K562 (cell line): ENCODE data around the gene EGFL7. TPM values are rescaled to one million over a fixed set of nuclear protein-coding genes. Genes with fewer than 3 reads are reported as not detected.

Source experiments
- ARID1B ChIP-seq: fragments of 450-650 bp; IDR thresholded peaks from 2 replicates; pipeline ENCODE4 v1.6.1; 2016; ENCODE audit warnings: antibody characterized with exemption, mild to moderate bottlenecking, inconsistent platforms
- BACH1 ChIP-seq: fragments of 200-800 bp; sonication (Bioruptor generic); IDR thresholded peaks from 2 replicates; pipeline ENCODE4 v1.6.1; 2016; ENCODE audit warnings: missing genetic modification characterization, missing compliant biosample characterization
- BCOR ChIP-seq: fragments of 450-650 bp; IDR thresholded peaks from 2 replicates; pipeline ENCODE4 v1.6.1; 2016
- CREB1 ChIP-seq, 2 experiments: sonication (generic) in 1 of 2; formaldehyde crosslinking in 1 of 2; IDR thresholded peaks; 2 replicates each; pipeline versions ENCODE4 v1.6.1 to v1.8.0; 2012 to 2022; ENCODE audit warnings: inconsistent platforms in 1 of 2, mild to moderate bottlenecking in 1 of 2, missing genetic modification reagents in 1 of 2, moderate library complexity in 1 of 2
- HDAC2 ChIP-seq: fragments of 450-650 bp; IDR thresholded peaks from 2 replicates; pipeline ENCODE4 v1.6.1; 2016; ENCODE audit warnings: mild to moderate bottlenecking
- LCOR ChIP-seq: sonication (generic); formaldehyde crosslinking; IDR thresholded peaks from 2 replicates; pipeline ENCODE4 v1.8.0; 2022; ENCODE audit warnings: mild to moderate bottlenecking, missing genetic modification reagents
- NR0B1 ChIP-seq: fragments of 450-650 bp; IDR thresholded peaks from one replicate; pipeline ENCODE4 v1.6.1; 2018; ENCODE audit warnings: mild to moderate bottlenecking, moderate library complexity; ENCODE audit not compliant: partially characterized antibody
- RBM25 ChIP-seq: fragments of 200-400 bp; formaldehyde crosslinking; IDR thresholded peaks from 2 replicates; pipeline ENCODE4 v1.6.1; 2018; ENCODE audit warnings: low read length, low read depth, moderate library complexity; ENCODE audit not compliant: severe bottlenecking
- THAP12 ChIP-seq: fragments of 250-450 bp; sonication (Bioruptor Pico); IDR thresholded peaks from 2 replicates; pipeline ENCODE4 v1.9.0; 2021; ENCODE audit warnings: mild to moderate bottlenecking, inconsistent platforms
- ZNF584 ChIP-seq: fragments of 200-800 bp; sonication (Bioruptor generic); IDR thresholded peaks from 2 replicates; pipeline ENCODE4 v1.6.1; 2016; ENCODE audit warnings: low read depth, mild to moderate bottlenecking, missing genetic modification characterization, missing compliant biosample characterization
- ZNF589 ChIP-seq: fragments of 200-800 bp; sonication (Bioruptor generic); IDR thresholded peaks from 2 replicates; pipeline ENCODE4 v1.6.1; 2016; ENCODE audit warnings: low read depth, missing genetic modification characterization, missing compliant biosample characterization
- ZNF79 ChIP-seq: fragments of 250-450 bp; sonication (Bioruptor Pico); IDR thresholded peaks from 2 replicates; pipeline ENCODE4 v1.4.0; 2020; ENCODE audit warnings: low read depth, mild to moderate bottlenecking, moderate library complexity
- polyA plus RNA-seq, 8 experiments: library from polyadenylated mRNA; depleted of rRNA in 4 of 8; stranded (reverse) in 5 of 8; unstranded in 3 of 8; fragments of >200 nt; fragmentation: Nextera tagmentation in 2 of 8; fragmentation: Illumina TruSeq in 1 of 8; extraction: Ambion mirVana in 2 of 8; extraction: Trizol in 1 of 8; gene quantifications; 2 replicates each; pipeline versions ENCODE4 v1.2.1 to v1.2.3, GENCODE V29; 2011 to 2014; ENCODE audit warnings: inconsistent platforms in 1 of 8, missing spikeins in 1 of 8
- total RNA-seq, 7 experiments: library from RNA; depleted of rRNA in 6 of 7; stranded (reverse); fragments of >200 nt in 6 of 7; fragmentation: Illumina TruSeq in 2 of 7; extraction: Trizol in 2 of 7; gene quantifications; 2 replicates each; pipeline versions ENCODE4 v1.2.1 to v1.2.3, GENCODE V29; 2011 to 2021; ENCODE audit warnings: low replicate concordance in 1 of 7

EGFL7 gene
- total and polyA plus RNA-seq, 9 of the 15 experiments (the other 6 are each of a cell fraction or from before 2014, with no cell fraction given): 1.5 to 286 (median 55.5) TPM

GRCh38 chr9:136618580-136619547 is 43.9 kb upstream of the EGFL7 start (continued):
- TF ChIP-seq HDAC2 (0 out of 2 replicates have a peak, but pooled peaks have one; percentile 40), BACH1 (tag) (no peak), NR0B1 (no peak), ZNF79 (CRISPR knock-in tag) (no peak), RBM25 (no peak), ARID1B (no peak), ZNF584 (no peak), CREB1 (IDR thresholded peaks at IDR 0.05) (no peak), CREB1 (CRISPR knock-in tag; IDR thresholded peaks at IDR 0.05) (no peak), BCOR (peak; percentile 85), THAP12 (CRISPR knock-in tag) (no peak), ZNF589 (CRISPR knock-in tag) (no peak), LCOR (CRISPR knock-in tag) (no peak)
